Gastrocnemius medialis (tissue), 4 donors: Measurements from ENCODE around the gene CDC14B.

Experiments
- POLR2A ChIP-seq, 2 donors: fragments of 450-650 bp; IDR thresholded peaks; one replicate each; pipeline ENCODE4 v1.6.1; 2017; ENCODE audit warnings: antibody characterized with exemption in 2 of 2, mild to moderate bottlenecking in 2 of 2, moderate library complexity in 2 of 2
- TF ChIP-seq, protein P1 (sequence below), 5 experiments: fragments of 450-650 bp in 3 of 5; fragments of 200-600 bp in 2 of 5; sonication (generic) in 2 of 5; IDR thresholded peaks in 4 of 5; conservative IDR thresholded peaks in 1 of 5; 1 replicate in 4 of 5; 2 replicates in 1 of 5; pipeline ENCODE4 v1.5.1; 2016 to 2019; ENCODE audit warnings: antibody characterized with exemption in 5 of 5, mild to moderate bottlenecking in 3 of 5, moderate library complexity in 3 of 5

DNA sequence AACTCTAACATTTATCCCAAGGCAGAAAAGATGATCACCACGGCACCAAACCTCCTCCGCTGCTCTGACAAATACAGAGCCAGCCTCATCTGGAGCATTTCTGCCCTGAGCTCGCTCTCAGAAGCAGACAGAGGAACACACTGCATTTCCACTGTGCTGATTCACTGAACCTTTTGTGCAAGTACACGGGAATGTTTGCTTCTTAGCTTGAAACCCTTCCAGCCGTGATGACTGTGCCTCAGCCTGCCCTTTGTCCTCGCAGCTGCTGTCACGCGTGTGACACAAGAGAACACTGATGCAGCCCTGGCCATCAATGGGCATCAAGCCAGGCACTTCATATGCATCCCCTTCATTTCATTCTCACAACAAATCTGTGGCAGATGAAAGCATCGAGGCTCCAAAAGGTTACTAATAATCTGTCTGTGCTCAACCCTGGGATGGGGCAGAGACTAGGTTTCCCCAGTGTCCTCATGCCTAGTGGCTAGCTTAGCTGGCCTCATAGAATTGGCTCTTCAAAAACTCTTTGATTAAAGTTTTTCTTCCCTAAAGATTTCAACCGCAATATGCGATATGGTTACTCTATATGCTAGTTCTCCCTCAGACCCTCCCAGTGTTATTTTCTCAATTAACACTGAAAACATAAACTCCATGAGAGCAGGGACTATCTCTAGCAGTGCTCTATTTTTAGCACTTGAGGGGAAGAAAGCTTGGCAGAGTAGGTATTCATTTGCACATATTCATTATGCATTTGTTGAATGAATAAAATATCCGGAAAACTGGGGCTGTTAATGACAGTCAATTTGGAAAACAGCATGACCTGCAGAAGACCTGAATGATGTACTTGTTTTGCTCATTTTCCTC is 7.3 kb downstream of the CDC14B start:
- TF ChIP-seq, protein P1, sequence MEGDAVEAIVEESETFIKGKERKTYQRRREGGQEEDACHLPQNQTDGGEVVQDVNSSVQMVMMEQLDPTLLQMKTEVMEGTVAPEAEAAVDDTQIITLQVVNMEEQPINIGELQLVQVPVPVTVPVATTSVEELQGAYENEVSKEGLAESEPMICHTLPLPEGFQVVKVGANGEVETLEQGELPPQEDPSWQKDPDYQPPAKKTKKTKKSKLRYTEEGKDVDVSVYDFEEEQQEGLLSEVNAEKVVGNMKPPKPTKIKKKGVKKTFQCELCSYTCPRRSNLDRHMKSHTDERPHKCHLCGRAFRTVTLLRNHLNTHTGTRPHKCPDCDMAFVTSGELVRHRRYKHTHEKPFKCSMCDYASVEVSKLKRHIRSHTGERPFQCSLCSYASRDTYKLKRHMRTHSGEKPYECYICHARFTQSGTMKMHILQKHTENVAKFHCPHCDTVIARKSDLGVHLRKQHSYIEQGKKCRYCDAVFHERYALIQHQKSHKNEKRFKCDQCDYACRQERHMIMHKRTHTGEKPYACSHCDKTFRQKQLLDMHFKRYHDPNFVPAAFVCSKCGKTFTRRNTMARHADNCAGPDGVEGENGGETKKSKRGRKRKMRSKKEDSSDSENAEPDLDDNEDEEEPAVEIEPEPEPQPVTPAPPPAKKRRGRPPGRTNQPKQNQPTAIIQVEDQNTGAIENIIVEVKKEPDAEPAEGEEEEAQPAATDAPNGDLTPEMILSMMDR (IDR thresholded peaks at IDR 0.05 in 4 of 5, conservative IDR thresholded peaks at IDR 0.05 in 1 of 5) = no peak
- TF ChIP-seq POLR2A (IDR thresholded peaks at IDR 0.05) = peak in 1 of 2 donors; percentile 32
